ENCODE results near the gene NFYC.

Gene NFYC

GRCh38 chr1:40762144-40762923 lies 70.8 kb downstream of the NFYC start:
- DNase-seq = no peak

GRCh38 chr1:40763742-40764532 lies 72.4 kb downstream of the NFYC start:
- peak; percentile 14 for DNase-seq

DNA sequence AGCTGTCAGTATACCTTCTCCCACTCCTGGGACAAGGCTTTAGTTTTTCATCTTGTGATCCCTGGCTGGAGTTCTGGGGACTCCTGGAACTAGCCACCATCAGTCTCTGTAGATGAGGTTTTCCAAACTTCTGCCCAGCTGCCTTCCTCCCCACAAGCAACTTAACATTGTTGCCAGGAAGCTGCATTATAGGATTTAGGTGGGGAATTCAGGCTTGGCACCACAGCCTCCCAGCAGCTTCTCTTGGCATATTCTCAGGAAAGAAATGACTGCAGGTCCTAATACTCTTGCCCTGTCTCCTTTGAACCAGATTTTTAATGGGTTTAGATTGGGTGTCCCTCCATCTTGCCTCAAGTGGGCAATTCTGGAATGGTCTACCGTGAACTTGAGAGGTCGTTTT lies 73.5 kb downstream of the NFYC start:
- DNase-seq = no peak

DNA sequence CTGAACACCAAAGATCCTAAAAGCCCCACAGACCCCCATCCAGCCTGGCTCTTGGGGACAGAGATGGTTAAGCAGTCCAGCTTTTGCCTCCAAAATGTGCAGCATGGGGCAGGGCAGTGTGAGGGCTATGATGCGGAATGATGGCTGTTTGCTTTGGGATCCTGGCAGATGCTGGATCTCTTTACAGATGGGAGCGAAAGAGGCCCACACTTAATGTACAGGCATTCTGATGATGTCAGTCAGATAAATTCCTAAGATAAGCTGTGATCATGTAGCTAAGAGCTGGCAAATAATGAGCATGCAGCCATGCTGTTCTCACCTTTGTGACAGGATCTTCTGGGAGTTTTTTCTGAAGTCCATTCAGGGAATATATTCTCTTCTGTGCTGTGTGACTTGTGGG lies 74.5 kb downstream of the NFYC start:
- DNase-seq = no peak

DNA sequence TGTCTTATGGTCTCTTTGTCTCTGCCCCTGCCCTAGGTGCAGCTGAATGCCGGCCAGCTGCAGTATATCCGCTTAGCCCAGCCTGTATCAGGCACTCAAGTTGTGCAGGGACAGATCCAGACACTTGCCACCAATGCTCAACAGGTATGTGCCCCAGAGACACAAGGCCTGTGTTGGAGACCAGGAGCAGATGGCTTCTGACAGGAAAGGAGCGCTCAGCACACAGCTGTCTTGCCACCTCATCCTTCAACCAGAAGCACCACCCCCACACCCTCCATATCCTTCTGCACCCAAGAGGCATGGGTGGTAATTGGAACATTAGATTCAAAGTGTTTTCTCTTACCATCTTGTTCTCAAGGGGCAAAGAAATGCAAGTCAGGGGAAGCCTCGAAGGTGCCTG lies 75.1 kb downstream of the NFYC start:
- DNase-seq = no peak

DNA sequence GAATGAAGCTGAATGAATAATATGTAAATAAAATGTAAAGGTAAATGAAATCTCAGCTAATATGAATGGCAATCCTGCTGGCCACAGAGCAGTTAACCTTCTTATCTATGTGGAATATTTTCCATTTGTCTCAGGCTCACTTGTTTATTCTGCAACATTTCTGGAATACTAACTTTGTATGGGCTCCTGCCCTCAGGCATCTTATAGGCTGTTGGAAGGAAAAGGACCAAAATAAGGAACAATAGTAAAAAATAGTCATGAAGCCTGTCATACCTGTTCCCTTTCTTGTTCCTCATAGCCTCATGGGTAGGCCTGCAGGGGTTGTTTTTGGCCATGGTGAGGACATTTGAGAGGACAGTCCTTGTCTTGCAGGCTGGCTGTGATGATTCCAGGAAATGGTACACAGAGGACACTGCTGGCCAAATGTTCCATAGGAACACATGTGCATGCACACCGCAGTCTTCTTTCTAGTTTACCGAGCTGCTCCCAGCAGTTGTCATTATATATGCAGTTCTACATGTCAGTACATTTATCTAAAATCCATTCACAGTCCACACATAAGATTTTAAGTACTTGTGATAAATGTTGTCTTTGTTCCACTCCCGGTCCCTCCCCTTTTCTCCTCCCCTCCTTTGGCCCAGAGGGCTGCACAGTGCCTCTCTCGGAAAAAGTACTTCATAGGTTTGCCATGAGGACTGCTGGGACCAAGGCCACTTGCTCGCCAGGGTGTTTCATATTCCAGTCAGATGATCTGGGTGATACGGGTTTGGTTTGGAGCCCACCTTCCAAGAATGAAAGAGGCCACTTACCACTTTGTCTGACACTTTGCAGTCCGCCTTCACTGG lies 76.9 kb downstream of the NFYC start:
- DNase-seq = no peak

DNA sequence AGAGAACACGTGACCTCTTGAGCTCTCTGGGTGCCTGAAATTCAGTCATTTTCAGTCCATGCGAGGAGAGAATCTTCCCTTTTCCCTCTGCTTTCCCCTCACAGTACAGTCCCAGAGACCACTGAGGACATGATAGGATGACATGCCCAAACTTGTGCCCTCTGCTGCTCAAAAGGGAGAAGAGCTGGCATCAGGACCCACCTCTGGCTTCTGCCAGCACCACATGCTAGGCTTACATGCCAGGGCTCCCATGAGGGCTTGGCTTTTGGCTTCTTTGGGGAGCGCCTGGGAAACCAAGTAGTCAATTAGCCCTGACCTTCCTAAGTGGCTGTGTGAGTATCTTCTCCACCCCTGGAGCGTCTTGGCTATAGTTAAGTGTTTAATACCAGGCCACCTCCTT lies 78.3 kb downstream of the NFYC start:
- DNase-seq = no peak

GRCh38 chr1:40770296-40771070 lies 79.0 kb downstream of the NFYC start:
- no peak for DNase-seq

GRCh38 chr1:40772146-40772955 lies 80.8 kb downstream of the NFYC start:
- no peak for DNase-seq

DNA sequence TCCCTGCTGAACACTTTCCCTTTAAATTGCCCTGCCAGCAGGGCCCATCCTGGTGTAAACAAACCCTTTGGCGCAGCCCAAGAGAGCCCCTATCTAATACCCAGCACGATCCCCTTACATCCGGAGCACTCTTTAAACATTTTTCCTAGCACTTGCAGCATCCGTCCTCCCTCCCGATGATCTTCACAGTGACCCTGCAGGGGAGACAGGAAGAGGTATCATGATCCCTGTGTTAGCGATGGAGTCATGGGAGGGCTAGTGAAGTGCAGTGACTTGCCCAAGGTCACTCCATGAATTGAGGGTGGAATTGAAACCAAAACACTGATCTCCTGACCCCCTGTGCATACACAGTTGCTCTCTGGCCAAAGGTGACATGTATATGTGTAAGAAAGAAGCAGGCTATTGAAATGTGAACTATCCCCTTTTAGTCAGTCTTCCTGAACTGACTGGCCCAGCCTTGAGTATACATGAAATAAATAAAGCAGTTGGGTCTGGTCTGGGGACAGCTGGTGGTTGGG lies 82.3 kb downstream of the NFYC start:
- DNase-seq = no peak

- DNase-seq = peak; percentile 23
These were observed 82.9 kb downstream of the NFYC start for GRCh38 chr1:40774266-40774998.

- no peak for DNase-seq
These were observed 85.0 kb downstream of the NFYC start for GRCh38 chr1:40776236-40777072.

- DNase-seq = no peak
These were observed 85.9 kb downstream of the NFYC start for GRCh38 chr1:40777224-40777970.

GRCh38 chr1:40780678-40781607 lies 89.4 kb downstream of the NFYC start:
- DNase-seq = no peak

DNA sequence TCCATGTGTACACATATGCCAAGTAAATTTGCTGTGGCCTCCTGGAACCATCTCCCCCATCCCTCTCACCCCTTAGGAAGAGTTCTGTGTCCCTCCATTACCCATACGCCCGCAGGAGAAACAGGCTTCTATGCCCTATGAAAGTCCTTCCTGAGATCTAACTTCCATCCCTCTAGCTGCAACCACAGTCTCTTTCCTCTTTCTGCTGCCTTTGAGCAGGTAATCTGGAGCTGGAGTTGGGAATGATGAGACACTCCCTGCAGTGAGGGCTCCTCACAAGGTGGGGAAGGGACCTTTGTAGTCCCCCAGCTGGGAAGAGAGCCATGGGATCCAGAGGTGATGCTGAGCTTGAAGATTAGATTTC lies 90.1 kb downstream of the NFYC start:
- DNase-seq = no peak

DNA sequence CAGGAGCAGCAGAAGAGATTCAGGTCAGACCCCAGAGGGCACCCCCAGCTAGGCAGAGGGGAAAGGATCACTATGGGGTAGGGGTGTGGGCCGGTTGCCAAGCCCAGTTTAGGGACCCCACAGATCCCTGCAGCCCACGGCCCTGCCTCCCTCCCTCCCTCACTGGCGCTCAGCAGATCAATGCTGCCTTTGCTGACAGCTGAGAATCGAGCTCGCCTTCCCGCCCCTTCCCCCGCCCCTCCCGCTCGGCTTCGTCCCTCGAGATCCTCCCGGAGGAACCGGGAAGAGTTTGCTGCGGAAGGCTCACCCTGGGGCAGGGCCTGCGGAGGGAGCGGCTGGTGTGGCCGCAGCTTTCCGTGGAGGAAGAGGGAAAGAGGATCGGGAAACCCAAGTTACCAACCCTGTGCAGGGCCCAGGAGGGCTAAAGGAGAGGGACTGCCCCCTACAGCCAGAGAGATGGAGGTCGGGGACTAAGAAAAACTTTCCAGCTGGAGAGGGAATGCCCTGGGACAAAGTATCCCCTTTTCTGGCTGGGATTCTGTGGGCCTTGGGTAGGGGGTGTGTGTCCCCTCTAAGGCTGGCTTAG lies 91.0 kb downstream of the NFYC start:
- no peak for DNase-seq

Data from fibroblast of upper back skin (primary cell).